HTR-8/SVneo (cell line): ENCODE results near the gene IQCK.

Experiments
- DNase-seq: peaks from one replicate; pipeline ENCODE4 v3.0.0; 2011; ENCODE audit warnings: low spot score, mixed read lengths; ENCODE audit not compliant: insufficient read length
- FAIRE-seq: peaks from 2 replicates; lab custom pipeline; 2011; peaks lifted over from hg19 to GRCh38; lab: Jason Lieb, UNC

Gene IQCK

GRCh38 chr16:19875900-19876299, 157.8 kb downstream of the IQCK start:
- DNase-seq (no peak), FAIRE-seq (no peak)

GRCh38 chr16:19876501-19877059, 158.5 kb downstream of the IQCK start:
- FAIRE-seq, result no peak

GRCh38 chr16:19878757-19879156, 160.7 kb downstream of the IQCK start:
- FAIRE-seq (no peak), DNase-seq (no peak)

More at GRCh38 chr16:19876501-19877059, 158.5 kb downstream of the IQCK start:
- DNase-seq, result no peak

- no peak for DNase-seq
- no peak for FAIRE-seq
Observed at GRCh38 chr16:19879241-19879792, 161.2 kb downstream of the IQCK start.

GRCh38 chr16:19881028-19881427, 163.0 kb downstream of the IQCK start:
- FAIRE-seq, result no peak
- DNase-seq, result no peak

GRCh38 chr16:19881783-19882182, 163.7 kb downstream of the IQCK start:
- no peak for DNase-seq
- no peak for FAIRE-seq

- no peak for DNase-seq
- FAIRE-seq, result no peak
Observed at GRCh38 chr16:19882186-19882585, 164.1 kb downstream of the IQCK start.

- FAIRE-seq (no peak), DNase-seq (no peak)
Observed at GRCh38 chr16:19882646-19883045, 164.6 kb downstream of the IQCK start.

- FAIRE-seq (no peak), DNase-seq (no peak)
Observed at GRCh38 chr16:19883296-19883965, 165.4 kb downstream of the IQCK start.

- FAIRE-seq, result no peak
Observed at GRCh38 chr16:19883966-19884485, 166.0 kb downstream of the IQCK start.

GRCh38 chr16:19884611-19885450, 166.8 kb downstream of the IQCK start, which contains the start of gene GPRC5B:
Gene GPRC5B (minus strand): TSS chr16:19884848. CDS start chr16:19872845, 12,003 bp downstream.
- DNase-seq (peak; percentile 55), FAIRE-seq (no peak)

More at GRCh38 chr16:19883966-19884485, 166.0 kb downstream of the IQCK start:
- peak; percentile 18 for DNase-seq

GRCh38 chr16:19885451-19886072, 167.5 kb downstream of the IQCK start:
- no peak for DNase-seq
- no peak for FAIRE-seq

GRCh38 chr16:19886073-19886941, 168.2 kb downstream of the IQCK start:
- DNase-seq (peak; percentile 66), FAIRE-seq (peak; percentile 42)

- DNase-seq, result no peak
- no peak for FAIRE-seq
Observed at GRCh38 chr16:19888834-19889233, 170.8 kb downstream of the IQCK start.

GRCh38 chr16:19890901-19891300, 172.8 kb downstream of the IQCK start:
- FAIRE-seq (no peak), DNase-seq (no peak)

GRCh38 chr16:19892902-19893301, 174.8 kb downstream of the IQCK start:
- DNase-seq (no peak), FAIRE-seq (no peak)

GRCh38 chr16:19894586-19894985, 176.5 kb downstream of the IQCK start:
- DNase-seq (no peak), FAIRE-seq (no peak)

GRCh38 chr16:19896951-19897350, 178.9 kb downstream of the IQCK start:
- no peak for DNase-seq
- no peak for FAIRE-seq

GRCh38 chr16:19898166-19898565, 180.1 kb downstream of the IQCK start:
- DNase-seq (no peak), FAIRE-seq (no peak)
